Smooth muscle cell (in vitro differentiated cells): ENCODE results near the gene PRR16. TPM values are rescaled to one million over a fixed set of nuclear protein-coding genes. Genes with fewer than 3 reads are reported as not detected.
"Not testable (repeated sequence)": the region's sequence is repeated elsewhere in the genome, so short reads cannot be mapped to it uniquely, and the experiment has no call there.

Source experiments
- DNase-seq: peaks from one replicate; lab custom pipeline; 2025; ENCODE audit not compliant: unreplicated experiment; lab: John Stamatoyannopoulos, UW
- H2AFZ ChIP-seq: fragments of 200-600 bp; sonication (generic); 2 replicates; pipeline ENCODE4 v1.6.0; 2016; ENCODE audit warnings: antibody characterized with exemption, low read depth, mild to moderate bottlenecking
- H3F3A ChIP-seq: fragments of 200-600 bp; sonication (generic); 2 replicates; pipeline ENCODE4 v1.6.0; 2017; ENCODE audit warnings: antibody characterized with exemption, low read depth
- H3K27ac ChIP-seq: fragments of 200-600 bp; sonication (generic); 2 replicates; pipeline ENCODE4 v1.5.1; 2016; ENCODE audit warnings: low read depth, mild to moderate bottlenecking
- H3K27me3 ChIP-seq: fragments of 200-600 bp; sonication (generic); 2 replicates; pipeline ENCODE4 v1.6.1; 2016; ENCODE audit warnings: low read depth, mild to moderate bottlenecking
- H3K36me3 ChIP-seq: fragments of 200-600 bp; sonication (generic); 2 replicates; pipeline ENCODE4 v1.5.1; 2016; ENCODE audit warnings: low read depth
- H3K4me1 ChIP-seq: fragments of 200-600 bp; sonication (generic); 2 replicates; pipeline ENCODE4 v1.5.1; 2016; ENCODE audit warnings: low read depth
- H3K4me2 ChIP-seq: fragments of 200-600 bp; sonication (generic); 2 replicates; pipeline ENCODE4 v1.6.0; 2016; ENCODE audit warnings: mild to moderate bottlenecking
- H3K4me3 ChIP-seq: fragments of 200-600 bp; sonication (generic); 2 replicates; pipeline ENCODE4 v1.5.1; 2016; ENCODE audit warnings: mild to moderate bottlenecking
- H3K79me2 ChIP-seq: fragments of 200-600 bp; sonication (generic); 2 replicates; pipeline ENCODE4 v1.6.0; 2016; ENCODE audit warnings: low read depth, mild to moderate bottlenecking
- H3K9ac ChIP-seq: fragments of 200-600 bp; sonication (generic); 2 replicates; pipeline ENCODE4 v1.6.0; 2016; ENCODE audit warnings: low read depth
- H3K9me3 ChIP-seq: fragments of 200-600 bp; sonication (generic); replicated peaks from 2 replicates; pipeline ENCODE4 v1.5.1; 2016; ENCODE audit warnings: low read depth
- H4K20me1 ChIP-seq: fragments of 200-600 bp; sonication (generic); 2 replicates; pipeline ENCODE4 v1.6.0; 2016; ENCODE audit warnings: low read depth
- CTCF ChIP-seq: fragments of 200-600 bp; sonication (generic); IDR thresholded peaks from 2 replicates; pipeline ENCODE4 v1.5.1; 2017; ENCODE audit warnings: borderline replicate concordance, mild to moderate bottlenecking, antibody characterized with exemption; ENCODE audit not compliant: insufficient read depth, poor library complexity, severe bottlenecking
- WGBS: methylation state at CpG from one replicate; pipeline ENCODE4 v1.1.7; 2016; ENCODE audit warnings: low lambda C conversion rate; 5-methylcytosine and 5-hydroxymethylcytosine counted together
- polyA plus RNA-seq: library from polyadenylated mRNA; unstranded; fragments of >200 nt; fragmentation: Nextera tagmentation; extraction: Ambion mirVana; gene quantifications from 2 replicates; pipeline ENCODE4 v1.2.1, GENCODE V29; 2016
- total RNA-seq: library from RNA; depleted of rRNA; stranded (reverse); fragments of >200 nt; gene quantifications from 2 replicates; pipeline ENCODE4 v1.2.3, GENCODE V29; 2014

PRR16 gene
- total and polyA plus RNA-seq, 2 experiments from 2014 or later: 6.7 to 13.2 TPM

GRCh38 chr5:120457839-120458507, 6.1 kb upstream of the PRR16 start:
- DNase-seq: peak; percentile 4

GRCh38 chr5:120458508-120458847, 5.6 kb upstream of the PRR16 start:
- H3K4me3 ChIP-seq, H3K27me3 ChIP-seq: not testable (repeated sequence)

More at GRCh38 chr5:120457839-120458507, 6.1 kb upstream of the PRR16 start:
- H3F3A ChIP-seq: peaks cover 18% of the 10 kb centered on the region
- H4K20me1 ChIP-seq: no peaks in the 10 kb centered on the region
- H3K4me1 ChIP-seq: peaks cover 12% of the 10 kb centered on the region
- H3K9me3 ChIP-seq: no peaks in the 10 kb centered on the region
- H3K36me3 ChIP-seq: no peaks in the 10 kb centered on the region
- H3K27me3 ChIP-seq: no peaks in the 10 kb centered on the region
- H3K9ac ChIP-seq: no peak overlapping the region
- peak overlapping the region; percentile 47 for H3K4me3 ChIP-seq
- 47% methylated on average over 20 of the region's 20 CpGs for WGBS
- H3K79me2 ChIP-seq: no peaks in the 10 kb centered on the region
- H3K4me2 ChIP-seq: peak overlapping the region; percentile 81
- peak overlapping the region; percentile 82 for H2AFZ ChIP-seq
- no peak overlapping the region for H3K27ac ChIP-seq
- peak; percentile 79 for TF ChIP-seq CTCF

GRCh38 chr5:120461251-120461650, 2.8 kb upstream of the PRR16 start:
- H2AFZ ChIP-seq: no peak overlapping the region
- H3K9me3 ChIP-seq: no peaks in the 10 kb centered on the region
- no peaks in the 10 kb centered on the region for H3K36me3 ChIP-seq
- no peaks in the 10 kb centered on the region for H4K20me1 ChIP-seq
- H3K79me2 ChIP-seq: peaks cover 2% of the 10 kb centered on the region
- H3K9ac ChIP-seq: no peak overlapping the region
- H3K27me3 ChIP-seq: no peaks in the 10 kb centered on the region
- peaks cover 24% of the 10 kb centered on the region for H3K4me1 ChIP-seq
- 15% methylated on average over 2 of the region's 2 CpGs for WGBS
- H3F3A ChIP-seq: peaks cover 18% of the 10 kb centered on the region
- DNase-seq: no peak
- H3K4me3 ChIP-seq: no peak overlapping the region
- peak overlapping the region; percentile 34 for H3K27ac ChIP-seq
- no peak for TF ChIP-seq CTCF
- peak overlapping the region; percentile 48 for H3K4me2 ChIP-seq

More at GRCh38 chr5:120458508-120458847, 5.6 kb upstream of the PRR16 start:
- not testable (repeated sequence) for H3K79me2 ChIP-seq, H4K20me1 ChIP-seq, DNase-seq, H3K27ac ChIP-seq, H3K36me3 ChIP-seq, H3K4me2 ChIP-seq, H2AFZ ChIP-seq, H3K9me3 ChIP-seq, H3K9ac ChIP-seq
- Histone ChIP-seq H3F3A (peaks cover 18% of the 10 kb centered on the region), H3K4me1 (peaks cover 14% of the 10 kb centered on the region)
- 50% methylated on average over 2 of the region's 2 CpGs for WGBS

GRCh38 chr5:120463006-120463680, 957 bp upstream of the PRR16 start:
- H3K79me2 ChIP-seq: peaks cover 21% of the 10 kb centered on the region
- H3K4me3 ChIP-seq: peak overlapping the region; percentile 76
- H4K20me1 ChIP-seq: no peaks in the 10 kb centered on the region
- peak overlapping the region; percentile 97 for H3K4me2 ChIP-seq
- WGBS: 30% methylated on average over 5 of the region's 5 CpGs
- peak overlapping the region; percentile 7 for H3K27ac ChIP-seq
- H3K27me3 ChIP-seq: no peaks in the 10 kb centered on the region
- H3K9ac ChIP-seq: no peak overlapping the region
- no peak for DNase-seq
- H3K4me1 ChIP-seq: peaks cover 24% of the 10 kb centered on the region
- H3K9me3 ChIP-seq: no peaks in the 10 kb centered on the region
- H3K36me3 ChIP-seq: no peaks in the 10 kb centered on the region
- peak overlapping the region; percentile 89 for H2AFZ ChIP-seq
- peaks cover 18% of the 10 kb centered on the region for H3F3A ChIP-seq
- no peak for TF ChIP-seq CTCF
